Endothelial cell of umbilical vein (primary cell): ENCODE data around the gene MPL. TPM values are rescaled to one million over a fixed set of nuclear protein-coding genes. Genes with fewer than 3 reads are reported as not detected.

Source experiments
- BruUV-seq: library from RNA; stranded (reverse); fragments of 400-500 nt; replicated peaks from 2 replicates; lab custom pipeline; 2021; lab: Mats Ljungman, UMichigan
- CTCF ChIA-PET: fragments of 300-600, 350-600 bp; sonication (Branson Sonifier 250); formaldehyde crosslinking; loops from one replicate; lab custom pipeline; 2021; ENCODE audit warnings: antibody characterized with exemption, inconsistent platforms; lab: Charles Lee
- POLR2A ChIA-PET: fragments of 300-600, 350-600 bp; sonication (Branson Sonifier 250); formaldehyde crosslinking; loops from one replicate; lab custom pipeline; 2021; ENCODE audit warnings: antibody characterized with exemption, inconsistent platforms; lab: Charles Lee
- DNase-seq: peaks from one replicate; pipeline ENCODE4 v3.0.0-alpha.2; 2011; ENCODE audit warnings: low read depth, low spot score
- FAIRE-seq: peaks from 2 replicates; lab custom pipeline; 2011; peaks lifted over from hg19 to GRCh38; lab: Jason Lieb, UNC
- H2AFZ ChIP-seq: 2 replicates; pipeline ENCODE4 v1.6.0; 2012; ENCODE audit warnings: low read depth, low read length, control low read depth, inconsistent platforms
- H3K27ac ChIP-seq: 2 replicates; pipeline ENCODE4 v1.5.1; 2011; ENCODE audit warnings: low read depth, mild to moderate bottlenecking, control low read depth, low read length, moderate library complexity; ENCODE audit not compliant: insufficient read depth
- H3K27me3 ChIP-seq, 2 experiments: 2 replicates each; pipeline versions ENCODE4 v1.6.0 to v1.6.1; 2011; ENCODE audit warnings: low read length in 2 of 2, mixed read lengths in 1 of 2; ENCODE audit not compliant: control insufficient read depth in 2 of 2, insufficient read depth in 2 of 2
- H3K36me3 ChIP-seq, 2 experiments: 2 replicates in 1 of 2; 3 replicates in 1 of 2; pipeline ENCODE4 v1.5.1; 2011; ENCODE audit warnings: low read length in 2 of 2, mild to moderate bottlenecking in 1 of 2, moderate library complexity in 1 of 2; ENCODE audit not compliant: control insufficient read depth in 2 of 2, insufficient read depth in 2 of 2; ENCODE audit errors: extremely low read depth in 1 of 2
- H3K4me1 ChIP-seq: 3 replicates; pipeline ENCODE4 v1.5.1; 2011; ENCODE audit warnings: mild to moderate bottlenecking, low read length; ENCODE audit not compliant: control insufficient read depth, insufficient read depth; ENCODE audit errors: extremely low read depth
- H3K4me2 ChIP-seq: 2 replicates; pipeline ENCODE4 v1.6.1; 2011; ENCODE audit warnings: low read length, control low read depth, mixed read lengths; ENCODE audit not compliant: insufficient read depth
- H3K4me3 ChIP-seq, 3 experiments: fragments of 200-600 bp in 1 of 3; sonication (generic), shearing (Covaris generic) in 1 of 3; replicated peaks in 1 of 3; 2 replicates each; pipeline ENCODE4 v1.5.1; 2011 to 2016; ENCODE audit warnings: control low read depth in 3 of 3, low read length in 3 of 3, mild to moderate bottlenecking in 2 of 3, inconsistent platforms in 1 of 3, low read depth in 1 of 3, moderate library complexity in 1 of 3; ENCODE audit not compliant: insufficient read depth in 1 of 3
- H3K79me2 ChIP-seq: 2 replicates; pipeline ENCODE4 v1.6.0; 2012; ENCODE audit warnings: low read length, inconsistent platforms; ENCODE audit not compliant: control insufficient read depth, insufficient read depth
- H3K9ac ChIP-seq: replicated peaks from 2 replicates; pipeline ENCODE3; 2011; ENCODE audit warnings: low read length, control low read depth; ENCODE audit not compliant: insufficient read depth; ENCODE audit errors: extremely low read depth
- H3K9me1 ChIP-seq: replicated peaks from 3 replicates; pipeline ENCODE4 v1.6.0; 2011; ENCODE audit warnings: mild to moderate bottlenecking, low read length; ENCODE audit not compliant: control insufficient read depth, insufficient read depth; ENCODE audit errors: extremely low read depth
- H3K9me3 ChIP-seq: replicated peaks from 2 replicates; pipeline ENCODE4 v1.5.1; 2012; ENCODE audit warnings: low read length, inconsistent platforms; ENCODE audit not compliant: control insufficient read depth, insufficient read depth
- H4K20me1 ChIP-seq: replicated peaks from 2 replicates; pipeline ENCODE3; 2011; ENCODE audit warnings: mild to moderate bottlenecking, low read length; ENCODE audit not compliant: control insufficient read depth, insufficient read depth; ENCODE audit errors: extremely low read depth
- CTCF ChIP-seq, 2 donors: IDR thresholded peaks; 1 replicate in 1 of 2; 2 replicates in 1 of 2; pipeline ENCODE4 v1.5.1; 2011; ENCODE audit warnings: low read length in 2 of 2, mild to moderate bottlenecking in 2 of 2, moderate library complexity in 2 of 2, control low read depth in 1 of 2, inconsistent platforms in 1 of 2, low read depth in 1 of 2; ENCODE audit not compliant: insufficient read depth in 1 of 2; ENCODE audit errors: extremely low read depth in 1 of 2
- EZH2 ChIP-seq: IDR thresholded peaks from 2 replicates; pipeline ENCODE4 v1.6.1; 2012; ENCODE audit warnings: borderline replicate concordance, low read depth, mild to moderate bottlenecking, moderate library complexity, low read length, inconsistent platforms; ENCODE audit not compliant: severe bottlenecking
- FOS ChIP-seq: IDR thresholded peaks from 2 replicates; pipeline ENCODE4 v1.6.1; 2011; ENCODE audit warnings: mild to moderate bottlenecking, low read length, moderate library complexity, borderline replicate concordance; ENCODE audit not compliant: insufficient read depth
- GATA2 ChIP-seq: IDR thresholded peaks from 2 replicates; pipeline ENCODE4 v1.7.0; 2011; ENCODE audit warnings: low read depth, mild to moderate bottlenecking, moderate library complexity, mixed read lengths, low read length; ENCODE audit not compliant: insufficient read length, insufficient read depth
- JUN ChIP-seq: IDR thresholded peaks from 2 replicates; pipeline ENCODE4 v1.6.1; 2011; ENCODE audit warnings: borderline replicate concordance, low read depth; ENCODE audit not compliant: insufficient read length, insufficient read depth
- MAX ChIP-seq: IDR thresholded peaks from 2 replicates; pipeline ENCODE4 v1.6.1; 2011; ENCODE audit not compliant: insufficient read depth, insufficient read length
- MYC ChIP-seq: IDR thresholded peaks from one replicate; pipeline ENCODE4 v1.6.1; 2011; ENCODE audit warnings: mild to moderate bottlenecking, low read depth, low read length
- POLR2A ChIP-seq: IDR thresholded peaks from 2 replicates; pipeline ENCODE4 v1.6.1; 2012; ENCODE audit warnings: low read depth, mild to moderate bottlenecking, control low read depth, low read length
- POLR2AphosphoS5 ChIP-seq: IDR thresholded peaks from 2 replicates; pipeline ENCODE4 v1.6.1; 2012; ENCODE audit warnings: low read depth, mild to moderate bottlenecking, control low read depth, low read length, moderate library complexity; ENCODE audit not compliant: insufficient read depth
- dilution Hi-C: fragments of 300-500 bp; cut with MboI; formaldehyde crosslinking; loops from one replicate; pipeline ENCODE4 v1.15.0; 2019; ENCODE audit warnings: low sequenced_read_pairs; ENCODE audit not compliant: extremely low pct_ligation_motif_present
- intact Hi-C: fragments of 100-400 bp; cut with micrococcal nuclease; formaldehyde crosslinking; loops from one replicate; pipeline ENCODE4 v1.10.0; 2022
- polyA plus RNA-seq, 4 experiments: library from polyadenylated mRNA; depleted of rRNA in 3 of 4; stranded (reverse) in 3 of 4; unstranded in 1 of 4; fragments of >200 nt; gene quantifications; 2 replicates each; pipeline versions ENCODE4 v1.2.1 to v1.2.3, GENCODE V29; 2011 to 2012; ENCODE audit warnings: missing spikeins in 1 of 4
- total RNA-seq: library from RNA; stranded (reverse); gene quantifications from 2 replicates; pipeline ENCODE4 v1.2.3, GENCODE V29; 2021

The MPL gene
- total and polyA plus RNA-seq, 2 donors (not counting 3 experiments of a cell fraction or from before 2014, with no cell fraction given) = 0.14 to 0.24 TPM

GRCh38 chr1:43381612-43382011 is 44.0 kb downstream of the MPL start:
- ChIA-PET POLR2A (interaction anchor here (0.9 kb wide), 1 partner anchor 13 kb away, joined by 3 read pairs; the partner anchor contains the start of gene ELOVL1), CTCF (interaction anchor here (0.7 to 1.3 kb wide), 3 partner anchors 33 to 155 kb away, joined by 3 to 5 read pairs (median 3); no protein-coding TSS in a partner anchor)
- no peak overlapping the region for H3K27ac ChIP-seq
- peaks cover 18 to 46% of the 10 kb centered on the region in 2 experiments for H3K36me3 ChIP-seq
- DNase-seq (no peak), FAIRE-seq (no peak)
- H3K79me2 ChIP-seq = no peaks in the 10 kb centered on the region
- no peaks in the 10 kb centered on the region for H3K9me3 ChIP-seq
- no peak overlapping the region for H3K4me2 ChIP-seq
- no peaks in the 10 kb centered on the region for H3K4me1 ChIP-seq
- H3K4me3 ChIP-seq = no peak overlapping the region
- intact Hi-C loops = no loop called here
- dilution Hi-C loops = no loop called here
- no peak overlapping the region for H2AFZ ChIP-seq
- TF ChIP-seq MYC (no peak), CTCF (IDR thresholded peaks at IDR 0.05; ENCODE audit: extremely low read depth in 1 of 2, insufficient read depth in 1 of 2, low read depth in 1 of 2, low read length in 2 of 2) (no peak), EZH2 (no peak), MAX (no peak), POLR2AphosphoS5 (no peak), JUN (no peak), GATA2 (no peak), POLR2A (no peak), FOS (no peak)
- H3K9ac ChIP-seq = no peak overlapping the region
- H3K9me1 ChIP-seq = no peaks in the 10 kb centered on the region
- H3K27me3 ChIP-seq = no peaks in the 10 kb centered on the region
- BruUV-seq = no TSS peak
- no peaks in the 10 kb centered on the region for H4K20me1 ChIP-seq
